ENCODE measurements around the gene ADAP1.

GRCh38 chr7:935874-936385 lies 18.6 kb downstream of the ADAP1 start:
- TF ChIP-seq CTCF (conservative IDR thresholded peaks at IDR 0.05 in 1 of 2, IDR thresholded peaks at IDR 0.05 in 1 of 2; ENCODE audit: extremely low read depth in 1 of 2, insufficient read depth in 1 of 2, low read depth in 1 of 2, low read length in 2 of 2) (no peak), EZH2 (IDR thresholded peaks at IDR 0.05; ENCODE audit: borderline replicate concordance, low read length) (no peak)
